ENCODE results near the gene LCE7A.

DNA sequence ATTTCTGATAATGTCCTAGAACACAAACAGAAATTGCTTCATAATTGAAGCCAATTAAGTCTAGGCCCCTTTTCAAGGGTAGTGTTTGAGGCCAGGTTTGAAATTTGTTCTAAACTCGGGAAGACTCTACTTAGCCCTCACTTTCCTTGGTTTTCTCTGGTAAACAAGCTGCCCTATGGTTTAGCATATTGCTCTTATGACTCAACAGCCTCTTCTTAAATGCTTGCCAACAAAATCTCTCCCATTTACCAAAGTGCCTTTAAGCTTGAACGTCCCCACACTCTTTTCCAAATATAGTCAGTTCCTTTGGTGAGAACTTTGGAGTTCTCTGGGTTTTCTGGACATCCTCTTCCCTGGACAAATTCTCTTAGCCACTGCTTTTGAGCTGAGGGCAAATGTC lies 22.9 kb upstream of the LCE7A start:
- TF ChIP-seq GATA2 (IDR thresholded peaks at IDR 0.05; ENCODE audit: low read depth, low read length), result no peak
- no peak for TF ChIP-seq GATA3 (IDR thresholded peaks at IDR 0.05; ENCODE audit: low read depth, low read length)
